GDM1 (cell line): ENCODE measurements around the gene TRAPPC2L.
"Not testable (repeated sequence)": the region's sequence is repeated elsewhere in the genome, so short reads cannot be mapped to it uniquely, and the experiment has no call there.

Source experiments
- DNase-seq: peaks from one replicate; lab custom pipeline; 2025; lab: John Stamatoyannopoulos, UW

TRAPPC2L gene

DNA sequence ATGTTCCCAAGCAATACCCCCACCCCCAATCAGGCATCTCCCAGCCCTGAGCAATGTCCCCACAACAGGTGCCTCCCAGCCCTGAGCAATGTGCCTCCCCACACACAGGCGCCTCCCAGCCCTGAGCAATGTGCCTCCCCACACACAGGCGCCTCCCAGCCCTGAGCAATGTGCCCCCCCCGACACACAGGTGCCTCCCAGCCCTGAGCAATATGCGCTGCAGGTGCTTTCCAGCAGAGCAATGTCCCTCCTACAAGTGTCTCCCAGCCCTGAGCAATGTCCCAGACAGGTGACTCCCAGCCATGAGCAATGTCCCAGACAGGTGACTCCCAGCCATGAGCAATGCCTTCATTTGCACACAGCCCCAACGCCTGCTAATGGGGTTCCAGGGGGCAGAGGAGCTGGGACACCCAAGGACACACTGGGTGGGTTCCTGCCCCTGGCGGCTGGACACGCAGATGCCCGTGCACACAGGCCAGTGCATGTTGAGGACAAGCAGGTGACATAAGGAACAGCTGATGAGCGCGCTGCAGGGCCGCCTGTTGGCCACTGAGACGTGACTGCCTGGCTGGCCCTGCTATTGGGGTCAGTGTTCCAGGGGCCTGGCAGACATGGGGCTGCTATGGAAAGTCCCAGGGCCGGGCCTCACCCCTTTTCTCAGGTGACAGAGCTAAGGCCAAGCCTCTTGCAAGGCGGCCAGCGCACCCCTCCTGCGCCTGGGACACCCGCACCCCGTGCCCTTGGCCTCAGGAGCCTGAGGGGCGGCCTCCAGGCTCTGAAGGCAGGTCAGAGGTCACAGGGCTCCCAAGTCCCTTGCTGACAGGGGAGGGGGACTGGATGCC lies 36.4 kb downstream of the TRAPPC2L start:
- no peak for DNase-seq

DNA sequence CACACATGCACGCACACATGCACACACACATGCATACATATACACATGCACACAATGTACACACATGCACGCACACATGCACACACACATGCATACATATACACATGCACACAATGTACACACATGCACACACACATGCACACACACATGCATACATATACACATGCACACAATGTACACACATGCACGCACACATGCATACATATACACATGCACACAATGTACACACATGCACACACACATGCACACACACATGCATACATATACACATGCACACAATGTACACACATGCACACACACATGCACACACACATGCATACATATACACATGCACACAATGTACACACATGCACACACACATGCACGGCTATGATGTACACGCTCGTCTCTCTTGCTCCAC lies 37.3 kb downstream of the TRAPPC2L start:
- not testable (repeated sequence) for DNase-seq

GRCh38 chr16:88894681-88895300 lies 37.9 kb downstream of the TRAPPC2L start:
- DNase-seq = no peak

DNA sequence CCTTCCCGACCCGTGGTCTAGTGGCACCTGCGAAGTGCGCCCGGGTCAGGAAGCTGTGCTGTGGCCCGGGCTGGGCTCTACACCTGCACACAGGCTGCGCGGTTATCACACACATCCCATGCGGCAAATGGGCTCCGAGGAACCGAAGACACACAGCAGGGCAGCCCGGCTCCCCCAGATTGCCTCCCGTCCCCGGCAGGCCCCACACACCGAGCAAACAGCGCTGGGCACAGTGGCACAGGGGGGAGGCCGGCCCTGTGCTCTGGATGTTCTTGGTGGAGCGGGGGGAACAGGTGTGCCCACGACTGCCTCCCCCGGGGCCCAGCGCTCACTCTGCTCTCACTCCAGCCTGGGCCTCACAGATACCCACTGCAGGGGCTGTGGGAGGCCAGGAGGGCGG lies 38.4 kb downstream of the TRAPPC2L start:
- no peak for DNase-seq

- no peak for DNase-seq
Measured at GRCh38 chr16:88896238-88897070, 39.5 kb downstream of the TRAPPC2L start.

GRCh38 chr16:88897696-88898425 lies 40.9 kb downstream of the TRAPPC2L start:
- DNase-seq = no peak

GRCh38 chr16:88899901-88900661 lies 43.2 kb downstream of the TRAPPC2L start:
- DNase-seq = no peak

DNA sequence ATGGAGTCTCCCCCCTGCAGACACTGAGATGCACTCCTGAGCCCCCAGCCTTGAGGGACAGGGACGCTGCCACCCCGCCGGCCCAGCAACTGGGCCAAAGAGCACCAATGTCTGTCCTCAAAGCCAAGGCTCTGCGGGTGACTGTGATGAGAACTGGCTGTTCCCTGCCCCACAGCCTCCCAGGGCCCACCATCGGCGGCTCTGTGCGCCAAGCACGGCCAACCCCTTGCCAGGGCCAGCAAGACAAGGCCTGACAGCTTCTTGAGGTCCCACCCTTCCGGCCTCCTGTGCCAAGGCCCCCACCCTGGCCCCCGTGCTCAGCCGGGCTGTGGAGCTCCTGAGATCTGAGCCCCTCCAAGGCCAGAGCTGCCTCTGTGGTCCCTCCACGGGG lies 43.7 kb downstream of the TRAPPC2L start:
- no peak for DNase-seq

GRCh38 chr16:88901718-88902337 lies 44.9 kb downstream of the TRAPPC2L start:
- DNase-seq = no peak

DNA sequence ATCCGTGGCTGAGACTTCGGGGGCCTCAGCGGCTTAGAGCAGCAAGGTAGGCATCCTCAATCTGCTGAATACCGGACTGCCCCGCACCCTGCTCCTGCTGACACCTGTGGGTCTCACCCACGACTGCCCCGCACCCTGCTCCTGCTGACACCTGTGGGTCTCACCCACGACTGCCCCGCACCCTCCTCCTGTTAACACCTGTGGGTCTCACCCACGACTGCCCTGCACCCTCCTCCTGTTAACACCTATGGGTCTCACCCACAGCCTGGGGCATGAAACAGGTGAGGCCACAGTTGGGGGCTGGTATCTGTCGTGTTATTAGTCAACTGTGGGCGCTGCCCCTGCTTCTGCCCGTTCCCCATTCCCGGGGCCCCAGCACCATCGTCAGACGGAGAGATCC lies 45.8 kb downstream of the TRAPPC2L start:
- DNase-seq = no peak

- no peak for DNase-seq
Measured at GRCh38 chr16:88903267-88903666, 46.3 kb downstream of the TRAPPC2L start.

- DNase-seq = no peak
Measured at GRCh38 chr16:88904676-88905365, 47.9 kb downstream of the TRAPPC2L start.

DNA sequence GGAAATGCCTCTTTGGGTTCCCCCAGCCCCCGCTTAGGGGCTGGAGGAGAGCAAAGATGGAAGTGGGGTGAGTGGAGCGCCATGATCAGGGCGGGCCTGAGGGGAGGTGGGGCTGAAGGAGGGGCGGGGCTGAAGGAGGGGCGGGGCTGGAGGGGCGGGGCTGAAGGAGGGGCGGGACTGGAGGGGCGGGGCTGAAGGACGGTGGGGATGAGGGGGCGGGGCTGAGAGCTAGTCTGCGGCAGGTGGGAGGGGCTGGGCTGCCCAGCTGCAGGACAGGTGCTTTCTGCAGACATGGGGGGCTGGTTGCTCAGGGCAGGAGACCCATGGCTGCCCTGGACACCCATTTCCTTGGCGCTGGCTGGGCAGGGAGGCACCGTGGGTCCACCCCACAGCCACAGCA lies 48.6 kb downstream of the TRAPPC2L start:
- no peak for DNase-seq

DNA sequence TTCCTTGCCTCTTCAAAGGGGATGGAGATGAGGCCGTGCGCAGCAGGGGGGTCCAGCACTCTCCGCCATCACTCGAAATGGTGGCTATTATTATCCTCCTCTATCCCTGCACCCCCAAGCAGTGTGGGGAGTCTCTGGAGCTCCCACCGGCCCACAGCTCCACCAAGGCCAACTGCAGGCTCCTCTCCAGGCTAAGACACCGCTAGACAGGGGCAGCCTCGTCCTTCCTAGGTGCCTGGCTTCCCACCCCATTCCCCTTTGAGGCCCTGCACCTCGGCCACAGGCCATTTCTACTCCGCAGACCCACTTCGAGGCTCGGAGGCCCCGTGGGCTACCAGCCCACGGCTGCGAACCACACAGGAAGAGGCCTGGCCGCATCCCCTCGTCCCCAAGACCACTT lies 49.1 kb downstream of the TRAPPC2L start:
- no peak for DNase-seq

DNA sequence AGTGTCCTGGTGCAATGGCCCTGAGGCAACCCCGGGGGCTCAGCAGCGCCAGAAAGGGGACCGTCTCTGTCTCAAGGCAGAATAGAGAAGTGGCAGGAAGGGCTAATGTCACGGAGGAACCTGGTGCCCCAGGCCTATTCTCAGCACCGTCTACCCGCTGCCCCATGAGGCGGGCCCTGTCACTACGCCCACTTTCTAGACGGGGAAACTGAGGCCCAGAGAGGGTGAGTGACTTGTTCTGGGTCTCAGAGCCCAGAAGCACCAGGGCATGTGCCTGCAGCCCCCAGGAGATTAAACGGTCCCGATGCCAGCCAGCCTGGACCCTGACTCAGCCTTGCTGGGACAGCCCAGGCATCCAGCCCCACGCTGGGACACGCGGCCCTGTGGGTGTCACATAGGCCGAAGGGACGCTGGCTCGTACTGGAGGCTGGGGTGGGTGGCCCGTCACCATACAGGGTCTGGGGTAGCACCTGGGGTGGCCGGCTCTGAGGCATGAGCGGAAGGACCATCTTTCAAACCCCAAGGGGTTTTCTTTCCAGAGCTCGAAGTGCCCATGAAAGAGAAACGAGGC lies 49.7 kb downstream of the TRAPPC2L start:
- DNase-seq = no peak

- DNase-seq = no peak
Measured at GRCh38 chr16:88907768-88908167, 50.8 kb downstream of the TRAPPC2L start.

DNA sequence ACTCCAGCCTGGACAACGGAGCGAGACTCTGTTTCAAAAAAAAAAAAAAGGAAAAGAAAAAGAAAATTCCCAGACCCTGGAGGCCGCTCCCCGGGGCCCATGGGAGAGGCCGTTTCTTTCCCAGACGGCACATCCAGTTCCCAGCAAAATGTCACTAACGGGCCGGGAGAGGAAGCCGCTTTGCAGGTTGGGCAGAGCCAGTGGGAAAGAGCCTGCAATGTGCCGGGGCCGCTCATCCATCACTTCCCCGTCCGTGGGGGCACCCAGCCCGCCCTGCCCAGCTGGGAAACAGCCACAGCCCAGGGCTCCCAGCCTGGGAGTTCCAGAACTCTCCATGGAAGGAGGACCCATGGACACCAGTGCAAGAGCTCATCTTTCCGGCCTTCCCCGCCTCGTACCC lies 51.4 kb downstream of the TRAPPC2L start:
- DNase-seq = no peak

- no peak for DNase-seq
Measured at GRCh38 chr16:88909431-88910210, 52.7 kb downstream of the TRAPPC2L start.
